ENCODE measurements around the gene RALB.

- TF ChIP-seq POLR2AphosphoS5 (IDR thresholded peaks at IDR 0.05; ENCODE audit: low read depth, low read length) (no peak), CTCF (IDR thresholded peaks at IDR 0.05) (no peak), FOXJ3 (CRISPR knock-in tag; IDR thresholded peaks at IDR 0.05) (no peak), EZH2phosphoT487 (IDR thresholded peaks at IDR 0.05; ENCODE audit: borderline replicate concordance, low read depth) (no peak), SMC3 (IDR thresholded peaks at IDR 0.05; ENCODE audit: low read depth, low read length) (no peak), CHD2 (IDR thresholded peaks at IDR 0.05; ENCODE audit: low read length, partially characterized antibody) (no peak), RAD21 (IDR thresholded peaks at IDR 0.05; ENCODE audit: low read length) (no peak)
Measured at GRCh38 chr2:120272763-120273481, 20.3 kb downstream of the RALB start.

All from SK-N-SH (cell line).